ENCODE results near the gene FUT7.

Gene FUT7

GRCh38 chr9:136985027-136985602 is 46.8 kb downstream of the FUT7 start:
- DNase-seq (ENCODE audit: low spot score) = no peak
- FAIRE-seq = no peak

GRCh38 chr9:136984464-136985026 is 47.3 kb downstream of the FUT7 start:
- no peak for FAIRE-seq
- DNase-seq (ENCODE audit: low spot score) = no peak

GRCh38 chr9:136983656-136984314 is 48.1 kb downstream of the FUT7 start:
- FAIRE-seq = no peak
- DNase-seq (ENCODE audit: low spot score) = no peak

GRCh38 chr9:136983167-136983566 is 48.7 kb downstream of the FUT7 start:
- no peak for DNase-seq (ENCODE audit: low spot score)
- no peak for FAIRE-seq

GRCh38 chr9:136982232-136983051 is 49.4 kb downstream of the FUT7 start, which contains the start of gene LCNL1:
LCNL1 (plus strand) TSS chr9:136982993; CDS start chr9:136983587, 594 bp downstream.
- DNase-seq (ENCODE audit: low spot score) (no peak), FAIRE-seq (no peak)

- no peak for DNase-seq (ENCODE audit: low spot score)
- no peak for FAIRE-seq
Measured at GRCh38 chr9:136981588-136982231, 50.2 kb downstream of the FUT7 start.

- no peak for FAIRE-seq
Measured at GRCh38 chr9:136980669-136981478, 51.0 kb downstream of the FUT7 start.

More at GRCh38 chr9:136980669-136981478, 51.0 kb downstream of the FUT7 start:
- no peak for DNase-seq (ENCODE audit: low spot score)
